HG02571 (cell line): ENCODE data around the gene TECPR1.
"Not testable (repeated sequence)": the region's sequence is repeated elsewhere in the genome, so short reads cannot be mapped to it uniquely, and the experiment has no call there.

Experiments used
- ATAC-seq: cut with Tn5 transposase; IDR thresholded peaks from one replicate; pipeline ENCODE4 v1.9.1; 2021; ENCODE audit warnings: mild to moderate bottlenecking, moderate library complexity; ENCODE audit not compliant: unreplicated experiment

The TECPR1 gene

DNA sequence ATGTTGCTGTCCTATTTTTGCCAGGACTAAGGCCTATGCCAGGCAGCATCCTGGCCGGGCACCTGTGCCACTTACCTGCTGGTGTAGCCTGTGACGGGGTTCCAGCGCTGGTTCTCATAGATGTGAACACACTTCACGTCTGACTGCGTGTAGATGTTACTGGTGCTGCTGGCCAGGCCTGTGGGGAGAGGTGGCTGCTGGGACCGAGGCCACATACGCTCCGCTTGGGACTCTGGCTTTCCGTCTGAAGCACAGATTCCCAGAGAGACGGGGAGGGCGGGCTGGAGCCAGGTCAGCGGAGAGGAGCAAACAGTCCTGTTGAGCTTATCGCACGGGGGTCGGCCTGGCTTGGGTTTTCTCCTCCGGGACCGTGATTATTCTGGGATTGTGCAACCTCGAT is 24.1 kb downstream of the TECPR1 start:
- no peak for ATAC-seq

DNA sequence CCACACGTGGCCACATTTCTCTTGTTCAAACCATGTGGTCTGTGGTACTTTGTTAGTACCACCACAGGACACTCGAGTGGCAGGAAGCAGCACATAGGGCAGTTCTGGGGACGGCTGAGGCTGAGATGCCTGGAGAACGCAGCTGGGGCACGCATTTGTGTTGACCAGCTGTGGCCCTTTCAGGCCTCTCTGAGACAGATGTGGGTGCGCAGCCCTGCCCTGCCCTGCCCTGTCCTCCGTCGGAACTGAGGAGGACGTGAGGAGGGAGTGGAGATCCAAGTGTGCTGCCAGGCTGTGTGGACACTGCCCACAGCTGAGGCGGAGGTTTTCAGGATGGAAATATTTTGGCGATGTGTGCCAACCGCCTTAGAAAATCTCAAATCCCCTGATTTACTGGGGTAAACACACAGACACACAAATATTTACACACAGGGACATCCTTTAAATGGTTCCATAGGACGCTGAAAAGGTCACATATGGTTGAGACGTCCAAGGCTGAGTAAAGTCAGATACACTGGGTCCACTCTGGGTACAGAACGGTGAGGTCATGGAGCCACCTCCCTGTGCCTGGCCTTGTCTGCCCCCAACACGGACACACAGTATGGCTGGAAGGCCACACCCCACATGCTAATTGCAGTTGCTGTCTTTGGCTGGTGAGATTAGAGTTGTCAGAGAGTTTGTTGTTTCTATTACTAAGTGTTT is 26.0 kb downstream of the TECPR1 start:
- no peak for ATAC-seq

DNA sequence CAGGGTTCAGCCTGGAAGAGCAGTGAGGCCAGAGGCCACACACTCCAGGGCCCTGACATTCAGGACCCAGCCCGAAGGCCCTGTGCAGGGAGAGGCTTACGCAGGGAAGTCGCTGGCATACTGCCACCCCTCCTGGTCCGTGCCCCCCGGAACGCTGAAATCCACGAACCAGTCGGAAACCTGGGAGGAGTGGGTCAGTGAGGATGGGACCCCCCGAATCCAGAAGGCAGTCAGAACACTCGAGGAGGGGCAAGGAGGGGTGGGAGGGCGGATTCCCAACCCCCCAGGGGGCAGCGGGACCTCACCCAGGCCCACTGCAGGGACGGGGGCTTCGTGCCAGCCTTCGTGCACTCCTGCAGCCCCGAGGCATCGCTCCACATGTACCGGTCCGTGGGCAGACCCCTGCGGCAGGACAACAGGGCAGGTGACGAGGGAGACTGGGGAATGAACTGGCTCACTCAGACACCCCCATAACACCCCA is 27.3 kb downstream of the TECPR1 start:
- no peak for ATAC-seq

DNA sequence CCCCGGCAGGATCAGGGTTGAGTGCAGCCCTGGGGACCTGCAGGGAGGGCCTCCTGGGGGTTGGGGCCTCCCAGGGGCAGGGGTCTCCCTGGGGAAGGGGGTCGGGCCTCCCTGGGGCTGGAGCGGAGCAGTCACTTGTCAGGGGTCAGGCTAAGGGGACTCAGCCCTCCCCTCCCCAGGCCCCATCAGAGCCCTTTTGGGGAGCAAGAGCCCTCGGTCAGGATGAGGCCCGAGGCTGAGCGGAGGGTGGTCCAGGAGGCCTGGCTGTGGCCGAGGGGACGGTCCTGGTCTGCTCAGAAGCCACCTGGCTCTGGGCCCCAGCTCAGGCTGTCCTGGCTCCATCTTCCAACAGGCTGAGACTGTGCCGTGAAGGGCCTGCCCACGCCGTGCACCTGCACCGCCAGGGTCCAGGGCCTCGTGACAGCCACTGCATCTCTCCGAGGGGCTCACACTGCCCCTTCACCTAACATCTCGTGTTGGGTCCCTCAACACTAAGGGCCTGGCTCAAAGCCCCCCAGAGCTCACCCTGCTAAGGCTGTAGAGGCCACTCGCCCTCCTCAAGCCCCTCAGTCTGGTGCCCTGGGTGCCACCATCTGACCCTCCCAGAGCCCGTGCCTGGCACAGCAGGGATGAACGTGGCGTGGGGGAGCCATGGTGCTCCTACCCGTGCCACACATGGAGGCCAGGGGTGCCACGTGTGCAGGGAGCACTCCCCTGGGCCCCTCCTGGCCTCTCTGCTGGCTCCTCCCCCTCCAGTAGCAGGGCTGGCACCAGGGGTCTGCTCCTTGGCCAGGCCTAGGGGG is 27.9 kb downstream of the TECPR1 start:
- no peak for ATAC-seq

DNA sequence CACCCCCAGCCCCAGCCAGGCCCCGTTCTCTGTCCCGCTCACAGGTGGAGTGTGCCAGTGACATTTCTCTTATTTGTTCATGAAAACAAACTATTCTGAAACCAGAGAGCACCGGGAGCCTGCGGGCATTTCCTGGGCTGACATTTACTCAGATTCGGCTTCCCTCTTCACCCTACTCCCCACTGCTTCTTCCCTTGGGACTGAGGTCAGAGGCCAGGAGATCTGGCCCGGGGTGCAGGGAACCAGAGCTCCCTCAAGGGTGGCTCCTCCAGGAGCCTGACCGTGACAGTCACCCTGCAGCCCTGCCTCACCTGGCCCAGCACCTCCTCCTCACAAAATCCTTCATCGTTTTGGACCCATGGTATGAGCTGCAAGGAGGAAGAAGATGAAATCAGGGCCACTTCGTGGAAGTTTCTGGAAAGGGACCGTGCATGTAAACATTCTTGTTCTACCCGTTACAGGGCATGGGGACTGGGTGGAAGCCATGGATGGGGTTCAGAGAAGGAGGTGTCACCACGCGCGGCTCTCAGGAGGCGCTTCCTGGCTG is 28.6 kb downstream of the TECPR1 start:
- ATAC-seq = no peak

DNA sequence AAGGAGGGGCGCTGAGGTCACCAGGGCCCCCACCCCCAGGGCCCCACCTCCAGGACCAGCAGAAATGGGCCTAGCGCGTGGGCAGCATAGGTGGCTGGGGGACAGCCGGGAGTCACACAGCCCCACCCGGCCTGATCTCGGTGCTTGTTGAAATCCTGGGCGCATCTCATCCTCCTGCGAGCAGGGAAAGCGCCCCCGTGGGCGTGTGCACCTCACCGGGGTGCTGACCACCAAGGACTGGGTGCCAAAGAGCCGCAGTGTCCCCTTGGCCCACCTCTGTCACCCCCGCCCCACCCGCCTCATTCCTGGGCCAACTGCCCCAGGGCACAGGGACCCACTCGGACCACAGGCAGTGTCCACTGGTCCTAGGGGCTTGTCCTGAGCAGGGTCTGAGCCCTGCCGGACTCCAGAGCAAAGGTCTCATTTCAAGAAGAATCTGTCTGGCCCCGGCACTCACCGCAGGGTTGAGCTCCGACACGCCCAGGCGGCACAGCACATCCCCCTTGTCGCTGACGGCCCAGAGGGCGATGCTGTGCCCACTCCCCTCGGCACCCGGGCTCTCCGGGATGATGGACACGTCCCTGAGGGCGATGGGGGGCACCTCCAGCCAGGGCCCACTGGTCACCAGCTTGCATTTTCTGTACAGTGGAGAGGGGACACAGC is 29.4 kb downstream of the TECPR1 start:
- no peak for ATAC-seq

DNA sequence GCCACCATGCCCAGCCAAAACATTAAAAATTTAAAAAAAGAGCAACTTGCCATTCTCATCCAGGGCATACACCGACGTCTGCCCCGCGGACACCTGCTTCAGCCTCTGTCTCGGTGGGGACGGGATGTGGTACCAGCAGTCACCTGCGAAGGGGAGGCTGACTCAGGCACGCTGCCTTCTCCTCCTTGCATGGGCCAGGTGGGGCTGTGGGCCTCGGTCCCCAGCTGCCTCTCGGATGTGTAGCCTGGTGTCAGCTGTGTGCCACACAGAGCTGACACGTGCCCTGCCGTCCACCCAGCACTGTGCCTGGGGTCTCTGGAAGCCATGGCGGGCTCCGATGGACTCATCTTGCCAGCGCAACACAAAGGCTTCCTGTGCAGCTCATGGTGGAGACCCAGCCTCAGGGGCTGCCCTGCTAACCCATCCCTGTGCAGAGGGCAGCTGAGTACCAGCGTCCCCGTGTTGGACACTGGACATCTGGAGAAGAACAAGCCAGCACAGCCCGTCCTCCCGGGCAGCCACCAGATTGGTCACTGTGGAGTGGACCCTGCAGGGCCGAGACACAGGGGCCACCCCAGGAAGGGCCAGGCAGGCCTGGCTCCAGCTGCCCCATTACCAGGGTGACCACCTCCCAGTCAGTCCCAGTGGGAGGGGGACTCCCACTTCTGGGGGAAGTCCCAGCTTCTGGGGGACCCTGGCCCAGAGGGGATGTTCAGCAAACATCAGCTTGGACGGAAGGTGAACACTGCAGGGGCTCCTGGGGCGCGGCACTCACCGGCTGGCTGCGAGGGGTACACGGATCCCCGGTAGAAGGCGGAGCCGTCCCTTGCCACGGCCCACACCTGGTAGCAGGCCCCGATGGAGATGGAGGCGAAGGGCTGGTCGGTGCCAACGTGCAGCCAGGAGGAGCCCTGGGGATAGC is 30.2 kb downstream of the TECPR1 start:
- no peak for ATAC-seq

DNA sequence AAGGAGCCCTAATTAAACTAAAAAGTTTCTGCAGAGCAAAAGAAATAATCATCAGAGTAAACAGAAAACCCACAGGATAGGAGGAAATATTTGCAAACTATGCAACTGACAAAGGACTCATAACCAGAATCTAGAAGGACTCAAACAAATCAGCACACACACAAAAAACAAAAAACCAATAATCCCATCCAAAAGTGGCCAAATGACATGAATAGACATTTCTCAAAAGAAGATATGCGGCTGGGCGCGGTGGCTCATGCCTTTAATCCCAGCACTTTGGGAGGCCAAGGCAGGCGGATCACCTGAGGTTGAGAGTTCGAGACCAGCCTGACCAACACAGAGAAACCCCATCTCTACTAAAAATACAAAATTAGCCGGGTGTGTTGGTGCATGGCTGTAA is 32.6 kb downstream of the TECPR1 start:
- ATAC-seq = not testable (repeated sequence)

DNA sequence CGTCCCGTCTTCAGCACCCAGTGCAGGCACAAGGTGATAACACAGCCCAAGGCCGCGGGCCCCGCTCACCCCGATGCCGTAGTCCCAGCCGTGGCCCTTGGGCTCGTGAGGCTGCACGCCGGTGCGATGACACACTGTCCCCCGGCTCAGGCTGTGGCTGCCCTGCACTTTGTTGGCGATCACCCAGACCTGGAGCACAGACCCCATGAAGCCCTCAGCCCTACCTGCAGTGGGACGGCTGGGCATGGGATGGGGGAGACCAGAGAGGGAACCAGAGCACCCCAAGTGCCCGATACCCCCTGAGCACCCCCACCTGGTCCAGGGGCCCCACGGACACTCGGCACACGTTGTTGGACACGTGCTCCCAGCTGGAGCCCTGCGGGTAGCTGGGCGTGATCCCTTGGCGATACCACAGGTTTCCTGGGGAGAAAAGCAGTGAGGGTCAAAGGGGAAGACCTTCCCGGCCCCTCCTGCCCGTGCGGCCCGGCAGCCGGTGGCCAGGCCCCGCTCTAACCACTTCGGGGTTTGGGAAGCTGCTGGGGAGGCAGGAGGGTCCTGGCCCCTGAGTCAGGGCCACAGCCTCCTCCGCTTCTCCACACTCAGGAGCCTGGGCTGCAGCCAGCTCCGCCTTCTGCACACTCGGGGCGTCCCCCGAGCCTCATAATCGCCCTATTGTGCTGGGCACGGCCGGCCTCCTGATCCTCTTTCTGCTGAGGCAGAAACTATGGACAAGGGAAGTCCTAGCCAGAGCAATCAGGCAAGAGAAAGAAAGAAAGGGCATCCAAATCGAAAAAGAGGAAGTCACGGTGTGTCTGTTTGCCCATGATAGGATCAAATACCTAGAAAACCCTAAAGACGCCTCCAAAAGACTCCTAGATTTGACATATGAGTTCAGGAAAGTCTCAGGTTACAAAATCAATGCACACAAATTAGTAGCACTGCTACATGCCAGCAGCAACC is 34.1 kb downstream of the TECPR1 start:
- no peak for ATAC-seq

DNA sequence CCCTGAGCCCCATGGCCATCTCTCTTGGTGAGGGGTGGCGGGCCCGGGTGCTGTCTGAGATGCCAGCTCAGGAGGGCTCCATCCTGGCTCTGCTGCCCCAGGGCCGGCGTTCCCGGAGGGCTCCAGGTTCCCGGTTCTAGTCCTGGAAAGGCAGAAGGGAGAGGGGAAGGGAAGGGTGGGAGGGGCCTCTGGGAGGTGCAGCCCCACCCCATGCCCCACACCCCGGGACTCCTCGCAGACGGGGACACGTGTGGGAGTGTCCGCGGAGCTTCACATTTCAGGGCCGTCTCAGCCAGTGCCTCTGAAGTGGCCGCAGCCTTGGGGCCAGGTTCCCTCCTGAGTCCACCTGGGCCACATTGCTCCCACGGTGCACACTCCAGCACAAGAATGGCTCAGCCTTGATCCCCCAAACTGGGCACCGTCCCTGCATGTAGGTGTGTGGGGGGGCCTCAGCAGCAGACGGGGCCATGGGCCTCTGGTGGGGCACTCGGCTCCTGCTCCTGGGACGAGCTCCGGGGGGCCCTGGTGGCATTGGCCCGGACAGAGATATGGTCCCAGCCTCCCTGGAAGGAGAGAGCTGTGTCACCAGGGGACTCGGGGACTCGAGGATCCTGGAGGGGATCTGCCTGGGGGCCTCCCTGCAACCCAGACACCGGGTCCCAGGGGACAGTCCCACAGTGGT is 35.0 kb downstream of the TECPR1 start:
- no peak for ATAC-seq

DNA sequence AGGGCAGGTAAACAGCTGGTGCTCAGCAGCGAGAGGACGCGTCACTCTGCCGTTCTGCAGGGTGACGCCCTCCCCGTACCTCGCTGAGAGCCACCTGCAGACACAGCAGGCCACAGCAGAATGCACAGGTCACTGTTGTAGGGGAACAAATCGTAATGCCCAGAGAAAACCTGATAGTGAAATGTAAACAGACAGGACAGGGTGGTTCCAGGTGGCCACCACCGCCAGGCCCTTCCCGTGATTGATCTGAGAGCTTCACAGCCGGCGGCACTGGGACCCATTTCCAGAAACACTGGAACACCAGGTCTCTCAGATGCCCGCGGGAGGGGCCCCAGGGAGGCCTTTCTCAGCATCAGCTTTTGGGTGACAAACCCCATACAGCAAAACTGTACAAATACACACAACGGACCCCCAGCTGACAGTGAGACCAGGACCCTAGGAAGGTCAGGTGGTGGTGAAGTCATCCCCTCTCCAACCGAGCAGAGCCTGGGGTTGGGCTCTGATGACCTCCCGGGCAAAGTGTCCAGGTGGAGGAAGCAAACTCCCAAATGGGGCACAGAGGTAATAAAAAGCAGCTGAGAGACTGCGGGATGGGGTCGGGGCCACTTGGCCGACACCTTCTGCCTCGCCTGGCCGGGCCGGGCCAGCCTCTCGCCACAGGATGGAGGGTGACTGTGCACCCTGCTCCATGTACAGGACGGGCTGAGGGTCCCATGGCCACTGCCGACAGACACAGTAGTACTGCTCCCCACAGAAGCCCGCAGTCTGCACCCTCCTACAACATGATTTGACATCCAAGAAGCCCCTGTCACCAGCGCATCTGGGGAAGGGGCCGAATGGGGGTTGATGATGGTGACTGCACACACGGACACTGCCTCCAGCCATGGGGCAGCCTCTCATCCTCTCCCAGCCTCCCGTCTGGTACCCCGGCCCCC is 36.2 kb downstream of the TECPR1 start:
- no peak for ATAC-seq

DNA sequence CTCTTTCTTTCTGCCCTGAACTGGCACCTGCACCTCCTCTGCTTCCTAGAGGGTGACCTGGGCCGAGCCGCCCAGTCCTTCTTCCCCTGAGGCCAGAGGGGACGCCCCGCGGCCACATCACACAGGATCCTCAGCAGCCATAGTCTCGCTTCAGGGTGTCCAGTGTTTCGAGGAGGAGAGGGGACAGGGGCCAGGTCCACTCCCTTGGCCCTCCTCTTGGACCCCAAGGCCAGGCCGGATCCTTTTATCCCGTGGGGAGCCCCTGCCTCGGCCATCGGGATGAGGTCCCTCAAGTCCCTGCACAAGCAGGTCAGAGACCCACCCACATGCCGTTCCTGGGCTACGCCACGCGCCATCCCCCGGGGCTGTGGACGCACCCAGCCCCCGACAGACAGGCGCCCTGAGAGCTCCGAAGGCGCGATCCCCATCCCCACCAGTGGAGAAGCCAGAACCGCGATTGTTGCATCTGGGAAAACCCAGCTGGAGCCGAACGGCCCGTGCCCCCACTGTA is 37.2 kb downstream of the TECPR1 start:
- no peak for ATAC-seq

DNA sequence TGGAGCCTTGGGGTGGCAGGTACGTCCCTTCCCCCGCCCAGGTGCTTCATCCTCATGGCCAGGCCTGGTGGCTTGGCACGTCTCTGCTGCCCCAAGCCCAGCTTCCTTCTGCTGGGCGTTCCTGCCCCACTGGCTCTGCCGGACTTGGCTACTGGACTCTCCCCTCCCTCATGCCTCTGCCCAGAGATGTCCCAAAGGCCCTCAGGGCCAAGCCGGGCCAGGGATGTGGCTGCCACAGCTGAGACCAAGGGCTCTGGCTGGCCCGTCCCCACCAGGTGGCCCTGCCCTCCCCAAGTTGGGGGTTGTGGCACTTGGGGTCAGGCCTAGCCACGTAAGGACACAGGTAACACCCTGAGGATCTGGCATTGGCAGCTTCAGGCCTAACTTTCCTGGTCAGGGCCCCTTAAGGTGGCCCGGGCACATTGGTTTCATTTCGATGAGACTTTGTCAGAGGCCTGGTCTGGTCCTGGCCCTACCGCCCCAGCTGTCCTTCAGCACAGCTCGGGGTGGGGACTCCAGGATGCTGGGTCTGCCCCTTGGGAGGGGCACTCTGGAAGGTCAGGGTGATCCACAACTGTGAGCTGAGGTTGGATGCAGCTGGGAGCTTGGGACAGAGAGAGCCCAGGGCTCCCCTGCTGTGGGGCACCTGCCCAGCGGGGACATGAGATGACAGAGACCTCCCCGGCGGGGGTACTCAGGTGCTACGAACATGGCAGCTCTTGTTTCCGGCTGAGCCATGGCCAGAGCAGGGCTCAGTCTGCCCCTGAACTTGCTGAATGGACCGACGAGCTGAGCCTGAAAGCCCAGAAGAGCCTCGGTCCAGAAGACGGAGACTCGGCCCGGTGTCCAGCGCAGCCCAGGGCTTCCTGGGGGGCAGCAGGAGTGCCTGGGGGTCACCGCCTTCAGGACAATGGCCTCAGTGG is 37.9 kb downstream of the TECPR1 start:
- ATAC-seq = no peak

DNA sequence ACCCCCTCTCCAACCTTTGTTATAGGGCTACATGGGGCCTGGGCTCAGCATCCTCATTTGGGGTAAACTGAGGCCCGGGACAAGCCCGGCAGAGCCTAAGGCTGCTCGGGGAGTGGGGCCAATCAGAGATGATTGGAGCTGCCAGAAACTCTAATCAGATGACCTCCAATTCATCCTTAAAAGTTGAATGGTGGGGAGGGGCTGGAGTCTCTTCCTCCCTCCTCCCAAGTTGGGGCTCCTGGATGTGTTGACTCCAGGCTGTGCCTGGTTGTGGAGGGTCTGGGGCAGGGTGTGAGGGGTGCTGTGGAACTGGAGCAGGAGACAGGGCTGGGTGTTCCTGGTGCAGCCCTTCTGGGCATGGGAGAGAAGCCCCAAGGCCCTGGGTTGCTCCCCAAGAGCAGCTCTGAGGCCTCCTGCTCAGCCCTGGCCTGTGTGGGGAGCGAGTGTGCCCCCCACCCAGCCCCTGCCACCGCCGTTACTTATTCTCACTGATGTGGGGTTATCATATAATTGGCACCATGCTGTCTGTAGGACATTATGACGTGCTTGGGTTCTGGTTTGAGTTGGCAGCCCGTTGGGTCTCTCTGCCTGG is 38.6 kb downstream of the TECPR1 start:
- ATAC-seq = no peak

DNA sequence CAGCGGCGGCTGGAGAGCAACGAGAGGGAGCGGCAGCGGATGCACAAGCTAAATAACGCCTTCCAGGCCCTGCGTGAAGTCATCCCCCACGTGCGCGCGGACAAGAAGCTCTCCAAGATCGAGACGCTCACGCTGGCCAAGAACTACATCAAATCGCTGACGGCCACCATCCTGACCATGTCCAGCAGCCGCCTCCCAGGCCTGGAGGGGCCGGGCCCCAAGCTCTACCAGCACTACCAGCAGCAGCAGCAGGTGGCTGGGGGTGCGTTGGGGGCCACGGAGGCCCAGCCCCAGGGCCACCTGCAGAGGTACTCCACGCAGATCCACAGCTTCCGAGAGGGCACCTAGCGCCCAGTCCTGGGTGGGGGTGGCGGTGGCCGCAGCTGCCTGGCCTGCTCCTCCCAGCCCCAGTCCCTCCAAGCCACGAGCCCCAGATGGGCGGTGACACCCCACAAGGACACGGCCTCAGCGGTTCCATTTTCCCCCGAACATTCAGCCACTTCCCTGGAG is 39.4 kb downstream of the TECPR1 start:
- no peak for ATAC-seq
